GM12875 (cell line): ENCODE results near the gene IGF2BP3.

Experiments
- H3K4me3 ChIP-seq: one replicate; pipeline ENCODE4 v1.5.1; 2011; ENCODE audit warnings: low read depth, low read length, control low read depth
- TF ChIP-seq, protein P1 (sequence below): IDR thresholded peaks from 2 replicates; pipeline ENCODE4 v1.5.1; 2011; ENCODE audit warnings: low read depth, mild to moderate bottlenecking, control low read depth, inconsistent platforms, low read length, moderate library complexity, borderline replicate concordance; ENCODE audit not compliant: insufficient read depth

The IGF2BP3 gene

DNA sequence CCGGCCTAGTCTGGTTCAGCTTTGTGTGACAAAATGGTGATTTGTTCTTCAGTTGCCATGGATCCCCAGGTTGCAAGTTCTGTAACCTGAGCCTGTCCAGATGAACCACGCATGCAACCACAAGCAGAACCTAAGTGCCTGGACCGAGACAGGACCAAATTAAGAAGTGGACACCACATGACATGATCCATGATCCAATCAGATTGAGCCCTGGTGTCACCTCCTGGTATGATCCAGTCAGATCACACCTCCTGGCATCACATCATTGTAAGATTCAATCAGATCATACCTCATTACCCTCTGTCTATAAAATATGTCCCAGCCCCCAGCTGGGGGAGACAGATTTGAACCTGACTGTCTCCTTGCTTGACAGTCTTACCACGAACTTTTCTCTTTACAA is 101.2 kb downstream of the IGF2BP3 start:
- H3K4me3 ChIP-seq: no peak overlapping the region
- TF ChIP-seq, protein P1, sequence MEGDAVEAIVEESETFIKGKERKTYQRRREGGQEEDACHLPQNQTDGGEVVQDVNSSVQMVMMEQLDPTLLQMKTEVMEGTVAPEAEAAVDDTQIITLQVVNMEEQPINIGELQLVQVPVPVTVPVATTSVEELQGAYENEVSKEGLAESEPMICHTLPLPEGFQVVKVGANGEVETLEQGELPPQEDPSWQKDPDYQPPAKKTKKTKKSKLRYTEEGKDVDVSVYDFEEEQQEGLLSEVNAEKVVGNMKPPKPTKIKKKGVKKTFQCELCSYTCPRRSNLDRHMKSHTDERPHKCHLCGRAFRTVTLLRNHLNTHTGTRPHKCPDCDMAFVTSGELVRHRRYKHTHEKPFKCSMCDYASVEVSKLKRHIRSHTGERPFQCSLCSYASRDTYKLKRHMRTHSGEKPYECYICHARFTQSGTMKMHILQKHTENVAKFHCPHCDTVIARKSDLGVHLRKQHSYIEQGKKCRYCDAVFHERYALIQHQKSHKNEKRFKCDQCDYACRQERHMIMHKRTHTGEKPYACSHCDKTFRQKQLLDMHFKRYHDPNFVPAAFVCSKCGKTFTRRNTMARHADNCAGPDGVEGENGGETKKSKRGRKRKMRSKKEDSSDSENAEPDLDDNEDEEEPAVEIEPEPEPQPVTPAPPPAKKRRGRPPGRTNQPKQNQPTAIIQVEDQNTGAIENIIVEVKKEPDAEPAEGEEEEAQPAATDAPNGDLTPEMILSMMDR: no peak

DNA sequence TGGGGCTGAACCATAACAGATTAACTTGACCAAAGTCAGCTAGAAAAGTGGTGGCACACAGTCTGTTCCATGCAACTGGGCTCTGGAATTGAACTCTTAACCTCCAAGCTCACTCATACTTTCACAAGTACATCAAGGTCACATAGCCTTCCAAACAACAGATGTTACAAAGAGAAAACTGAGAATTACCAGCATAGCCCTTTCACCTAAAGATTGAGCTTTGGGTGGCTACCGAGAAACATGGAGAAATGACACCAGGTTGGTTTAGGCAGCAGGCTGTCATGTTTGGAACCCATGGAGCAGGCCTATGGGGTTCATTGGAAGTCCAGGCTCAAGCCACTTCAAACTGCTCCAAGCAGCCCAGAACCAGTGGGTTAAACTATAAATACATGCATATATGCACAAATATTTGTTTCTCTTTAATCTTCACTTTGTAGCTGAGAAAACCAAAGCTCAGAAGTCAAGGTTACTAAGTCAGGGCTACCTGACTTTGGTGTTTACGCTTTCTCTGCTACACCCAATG is 112.1 kb downstream of the IGF2BP3 start:
- TF ChIP-seq, protein P1: no peak
- no peak overlapping the region for H3K4me3 ChIP-seq

DNA sequence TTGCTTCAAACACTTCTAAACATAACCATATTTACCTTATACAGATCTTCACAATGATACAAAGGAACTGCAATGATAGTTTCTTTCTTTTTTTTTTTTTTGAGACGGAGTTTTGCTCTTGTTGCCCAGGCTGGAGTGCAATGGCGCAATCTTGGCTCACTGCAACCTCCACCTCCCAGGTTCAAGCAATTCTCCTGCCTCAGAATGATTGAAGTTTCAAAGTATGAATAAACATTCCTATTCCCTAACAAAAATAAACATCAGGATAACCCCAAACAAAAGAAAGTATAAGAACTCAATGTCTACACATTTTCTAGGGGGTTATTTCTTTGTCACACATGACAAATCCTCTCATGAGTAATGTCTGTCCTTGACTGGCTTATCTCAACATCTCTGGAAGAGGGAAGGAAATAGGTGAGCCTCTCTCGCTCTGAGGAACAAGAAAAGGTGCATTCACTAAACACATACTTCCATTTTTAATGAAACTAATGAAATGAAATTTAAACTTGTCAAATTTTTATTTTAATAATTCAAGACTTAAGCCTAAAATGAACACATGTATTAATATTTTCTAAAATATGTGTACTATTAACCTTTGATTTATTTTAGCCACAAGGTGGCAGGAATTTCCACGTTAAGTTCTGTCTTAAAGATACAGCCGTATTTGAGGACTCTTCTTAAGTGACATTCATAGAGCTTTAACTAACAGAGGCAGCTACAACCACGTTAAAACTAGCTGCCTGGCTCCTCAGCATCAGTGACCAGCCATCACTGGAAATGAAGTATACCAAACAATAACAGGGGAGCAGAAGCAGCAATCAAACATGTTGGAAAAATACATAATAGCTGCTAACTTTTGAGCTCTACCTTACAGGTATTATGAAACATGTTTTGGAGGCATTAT is 112.8 kb downstream of the IGF2BP3 start:
- TF ChIP-seq, protein P1: peak; percentile 3; the same call in 1 of the 2 replicates
- H3K4me3 ChIP-seq: no peak overlapping the region

DNA sequence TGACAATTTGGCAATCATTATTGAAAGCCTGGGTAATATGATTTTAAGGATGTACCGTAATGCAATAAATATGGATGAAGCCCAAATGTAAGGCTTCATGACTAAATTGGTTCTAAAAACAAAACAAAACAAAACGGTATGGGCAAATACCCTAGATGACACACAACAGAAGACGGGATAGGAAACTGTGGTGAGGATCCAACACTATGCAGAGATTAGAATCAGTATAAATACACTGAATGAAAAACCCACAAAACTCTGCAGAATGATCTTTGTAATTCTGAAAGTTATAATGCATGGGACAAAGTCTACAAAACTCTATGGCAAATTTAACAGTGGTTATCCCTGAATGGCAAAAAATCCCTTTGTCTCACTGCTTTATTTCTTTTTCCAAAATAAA is 113.6 kb downstream of the IGF2BP3 start:
- TF ChIP-seq, protein P1: no peak
- H3K4me3 ChIP-seq: no peak overlapping the region

DNA sequence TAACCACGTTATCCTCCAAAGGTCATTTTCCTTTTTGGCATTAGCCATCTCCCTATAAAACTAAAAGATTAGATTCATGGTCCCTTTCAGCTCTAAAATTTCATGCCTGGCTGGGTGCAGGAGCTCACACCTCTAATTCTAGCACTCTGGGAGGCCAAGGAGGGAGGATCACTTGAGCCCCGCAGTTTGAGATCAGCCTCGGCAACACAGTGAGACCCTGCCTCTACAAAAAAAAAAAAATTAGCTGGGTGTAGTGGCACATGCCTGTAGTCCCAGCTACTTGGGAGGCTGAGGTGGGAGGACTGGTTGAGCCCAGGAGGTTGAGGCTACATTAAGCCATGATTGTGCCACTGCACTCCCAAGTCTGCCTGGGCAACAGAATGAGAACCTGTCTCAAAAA is 114.1 kb downstream of the IGF2BP3 start:
- TF ChIP-seq, protein P1: no peak
- H3K4me3 ChIP-seq: no peak overlapping the region

DNA sequence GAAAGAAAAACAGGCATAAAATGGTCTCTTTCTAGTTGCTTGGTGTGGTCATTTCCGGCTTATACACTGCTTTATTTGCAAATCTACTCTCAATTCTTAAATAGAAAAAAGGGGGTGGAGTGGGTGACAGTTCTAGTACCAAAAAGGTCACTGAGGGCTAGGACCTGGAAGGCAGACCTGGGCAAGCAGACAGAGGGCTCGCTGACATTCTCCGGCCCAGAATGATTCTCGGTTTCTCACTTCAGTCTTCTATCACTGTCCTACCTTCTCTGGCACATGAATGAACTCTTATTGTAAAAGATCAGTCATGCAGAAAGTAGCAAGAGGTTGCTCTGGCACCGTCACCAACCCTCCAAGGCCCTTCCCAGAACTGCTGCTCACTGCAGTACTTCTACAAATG is 117.1 kb downstream of the IGF2BP3 start:
- H3K4me3 ChIP-seq: no peak overlapping the region
- TF ChIP-seq, protein P1: no peak

DNA sequence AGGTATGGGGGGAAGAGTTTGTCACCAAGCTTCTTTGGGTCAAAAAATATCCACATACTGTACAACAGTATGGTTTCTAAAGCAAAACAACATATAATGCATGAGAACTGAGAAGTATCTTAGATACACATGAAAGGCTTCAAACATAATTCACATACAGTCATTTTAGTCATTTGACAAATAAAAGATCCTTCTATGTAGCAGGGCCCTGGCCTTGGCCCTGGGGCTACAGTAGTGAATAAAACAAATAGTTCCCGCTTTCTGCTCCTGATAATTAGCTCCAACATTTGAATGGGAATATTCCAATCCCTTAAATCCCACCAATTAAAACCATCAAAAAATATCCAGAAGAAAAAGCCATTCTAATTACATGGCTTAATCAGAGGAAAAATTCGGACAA is 119.8 kb downstream of the IGF2BP3 start:
- H3K4me3 ChIP-seq: no peak overlapping the region

More for the DNA sequence above, 119.8 kb downstream of the IGF2BP3 start:
- TF ChIP-seq, protein P1: no peak
